ENCODE data around the gene CBLB.
A peak's percentile ranks its signal among the peaks of the same experiment; 100 is the strongest.

Gene CBLB

GRCh38 chr3:105876780-105877327 lies 8.0 kb upstream of the CBLB start:
- no peak for DNase-seq (ENCODE audit: low read depth in 1 of 2, low spot score in 1 of 2)

- DNase-seq (ENCODE audit: low read depth in 1 of 2, low spot score in 1 of 2) = no peak
Measured at GRCh38 chr3:105869861-105870755, 1.3 kb upstream of the CBLB start.

GRCh38 chr3:105869531-105869833 lies 670 bp upstream of the CBLB start:
- DNase-seq (ENCODE audit: low read depth in 1 of 2, low spot score in 1 of 2) = no peak

GRCh38 chr3:105868431-105868741 lies 426 bp downstream of the CBLB start:
- DNase-seq (ENCODE audit: low read depth in 1 of 2, low spot score in 1 of 2) = peak in 1 of 2 donors; percentile 15

GRCh38 chr3:105867712-105868430 lies 941 bp downstream of the CBLB start:
- DNase-seq (ENCODE audit: low read depth in 1 of 2, low spot score in 1 of 2) = no peak

GRCh38 chr3:105866656-105867653 lies 1.9 kb downstream of the CBLB start:
- DNase-seq (ENCODE audit: low read depth in 1 of 2, low spot score in 1 of 2) = peak in 1 of 2 donors; percentile 37

- DNase-seq (ENCODE audit: low read depth in 1 of 2, low spot score in 1 of 2) = no peak
Measured at GRCh38 chr3:105865867-105866350, 2.9 kb downstream of the CBLB start.

- DNase-seq (ENCODE audit: low read depth in 1 of 2, low spot score in 1 of 2) = no peak
Measured at GRCh38 chr3:105865016-105865623, 3.7 kb downstream of the CBLB start.

GRCh38 chr3:105864212-105864611 lies 4.6 kb downstream of the CBLB start:
- DNase-seq (ENCODE audit: low read depth in 1 of 2, low spot score in 1 of 2) = no peak

GRCh38 chr3:105863608-105864007 lies 5.2 kb downstream of the CBLB start:
- DNase-seq (ENCODE audit: low read depth in 1 of 2, low spot score in 1 of 2) = no peak

GRCh38 chr3:105862217-105862616 lies 6.6 kb downstream of the CBLB start:
- DNase-seq (ENCODE audit: low read depth in 1 of 2, low spot score in 1 of 2) = no peak

- no peak for DNase-seq (ENCODE audit: low read depth in 1 of 2, low spot score in 1 of 2)
Measured at GRCh38 chr3:105860641-105861040, 8.2 kb downstream of the CBLB start.

- DNase-seq (ENCODE audit: low read depth in 1 of 2, low spot score in 1 of 2) = no peak
Measured at GRCh38 chr3:105858017-105858416, 10.8 kb downstream of the CBLB start.

GRCh38 chr3:105857601-105858000 lies 11.2 kb downstream of the CBLB start:
- DNase-seq (ENCODE audit: low read depth in 1 of 2, low spot score in 1 of 2) = no peak

GRCh38 chr3:105856605-105857004 lies 12.2 kb downstream of the CBLB start:
- no peak for DNase-seq (ENCODE audit: low read depth in 1 of 2, low spot score in 1 of 2)

GRCh38 chr3:105853801-105854432 lies 14.9 kb downstream of the CBLB start:
- no peak for DNase-seq (ENCODE audit: low read depth in 1 of 2, low spot score in 1 of 2)

GRCh38 chr3:105851582-105851981 lies 17.2 kb downstream of the CBLB start:
- DNase-seq (ENCODE audit: low read depth in 1 of 2, low spot score in 1 of 2) = no peak

GRCh38 chr3:105851176-105851575 lies 17.6 kb downstream of the CBLB start:
- DNase-seq (ENCODE audit: low read depth in 1 of 2, low spot score in 1 of 2) = no peak

GRCh38 chr3:105850593-105850992 lies 18.2 kb downstream of the CBLB start:
- DNase-seq (ENCODE audit: low read depth in 1 of 2, low spot score in 1 of 2) = no peak

GRCh38 chr3:105848821-105849220 lies 20.0 kb downstream of the CBLB start:
- no peak for DNase-seq (ENCODE audit: low read depth in 1 of 2, low spot score in 1 of 2)

All from activated CD4-positive, alpha-beta T cell treated with anti-CD3 and anti-CD28 coated beads, Interleukin-2, amount 50 U/mL, for 24 hours (primary cell).